Hepatocyte (in vitro differentiated cells): Measurements from ENCODE around the gene IQGAP2. TPM values are rescaled to one million over a fixed set of nuclear protein-coding genes. Genes with fewer than 3 reads are reported as not detected.

Source experiments
- DNase-seq: peaks from one replicate; pipeline ENCODE4 v3.0.0-alpha.2; 2016; ENCODE audit warnings: low spot score
- H2AFZ ChIP-seq: fragments of 200-600 bp; sonication (generic); 2 replicates; pipeline ENCODE4 v1.6.0; 2016; ENCODE audit warnings: antibody characterized with exemption, mild to moderate bottlenecking
- H3K27ac ChIP-seq: fragments of 200-600 bp; sonication (generic); 2 replicates; pipeline ENCODE4 v1.5.1; 2016; ENCODE audit warnings: mild to moderate bottlenecking
- H3K27me3 ChIP-seq: fragments of 200-600 bp; sonication (generic); 2 replicates; pipeline ENCODE4 v1.6.1; 2016
- H3K36me3 ChIP-seq: fragments of 200-600 bp; sonication (generic); replicated peaks from 2 replicates; pipeline ENCODE4 v1.5.1; 2016; ENCODE audit warnings: low read depth; ENCODE audit not compliant: insufficient read depth
- H3K4me1 ChIP-seq: fragments of 200-600 bp; sonication (generic); 2 replicates; pipeline ENCODE4 v1.5.1; 2016; ENCODE audit warnings: mild to moderate bottlenecking, moderate library complexity; ENCODE audit not compliant: insufficient read depth
- H3K4me2 ChIP-seq: fragments of 200-600 bp; sonication (generic); 2 replicates; pipeline ENCODE4 v1.6.0; 2016
- H3K4me3 ChIP-seq: fragments of 200-600 bp; sonication (generic); 2 replicates; pipeline ENCODE4 v1.5.1; 2016; ENCODE audit warnings: mild to moderate bottlenecking
- H3K79me2 ChIP-seq: fragments of 200-600 bp; sonication (generic); 2 replicates; pipeline ENCODE4 v1.6.0; 2017; ENCODE audit warnings: mild to moderate bottlenecking
- H3K9me2 ChIP-seq: fragments of 200-600 bp; sonication (generic); replicated peaks from 2 replicates; pipeline ENCODE4 v1.6.0; 2017; ENCODE audit warnings: mild to moderate bottlenecking; ENCODE audit not compliant: insufficient read depth
- H3K9me3 ChIP-seq: fragments of 200-600 bp; sonication (generic); 2 replicates; pipeline ENCODE4 v1.5.1; 2016; ENCODE audit warnings: low read depth, mild to moderate bottlenecking
- H4K20me1 ChIP-seq: fragments of 200-600 bp; sonication (generic); 2 replicates; pipeline ENCODE4 v1.6.0; 2016; ENCODE audit warnings: mild to moderate bottlenecking; ENCODE audit not compliant: insufficient read depth, poor library complexity, severe bottlenecking
- CTCF ChIP-seq: fragments of 200-600 bp; sonication (generic); IDR thresholded peaks from 2 replicates; pipeline ENCODE4 v1.5.1; 2016; ENCODE audit warnings: antibody characterized with exemption, mild to moderate bottlenecking; ENCODE audit not compliant: poor library complexity
- EZH2 ChIP-seq: fragments of 200-600 bp; sonication (generic); IDR thresholded peaks from 2 replicates; pipeline ENCODE4 v1.6.1; 2016; ENCODE audit warnings: antibody characterized with exemption, mild to moderate bottlenecking, borderline replicate concordance
- EZH2phosphoT487 ChIP-seq: fragments of 200-600 bp; sonication (generic); IDR thresholded peaks from one replicate; pipeline ENCODE4 v1.6.1; 2018; ENCODE audit warnings: antibody characterized with exemption, mild to moderate bottlenecking, low read depth, moderate library complexity; ENCODE audit not compliant: unreplicated experiment, severe bottlenecking
- WGBS: methylation state at CpG from one replicate; pipeline ENCODE4 v1.1.6; 2016; ENCODE audit warnings: low lambda C conversion rate; ENCODE audit errors: missing lambda C conversion rate; 5-methylcytosine and 5-hydroxymethylcytosine counted together
- polyA plus RNA-seq: library from polyadenylated mRNA; unstranded; fragments of >200 nt; fragmentation: Nextera tagmentation; extraction: Ambion mirVana; gene quantifications from 2 replicates; pipeline ENCODE4 v1.2.1, GENCODE V29; 2016
- total RNA-seq: library from RNA; depleted of rRNA; stranded (reverse); fragments of >200 nt; gene quantifications from 2 replicates; pipeline ENCODE4 v1.2.3, GENCODE V29; 2014

The IQGAP2 gene
- total and polyA plus RNA-seq, 2 experiments from 2014 or later = 37.2 to 78.9 TPM

DNA sequence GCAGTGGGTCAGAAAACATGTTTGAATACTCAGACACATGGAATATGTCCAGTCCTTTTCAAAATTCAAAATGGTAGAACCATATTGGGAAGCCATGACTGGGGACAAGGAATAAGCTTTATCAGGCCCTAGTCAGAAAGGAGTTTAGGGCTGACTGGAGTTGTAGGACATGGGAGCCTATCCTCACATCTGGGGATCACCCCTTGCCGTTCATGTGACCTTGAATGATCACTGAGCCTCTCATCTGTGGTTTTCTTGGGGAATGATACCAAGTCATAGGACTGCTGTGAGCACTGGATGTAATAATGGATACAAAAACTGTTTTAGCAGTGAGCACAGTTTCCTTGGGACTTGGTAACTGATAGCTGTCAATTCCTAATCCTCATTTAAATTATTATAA is 84.7 kb downstream of the IQGAP2 start:
- Histone ChIP-seq H2AFZ (no peak overlapping the region), H3K9me3 (no peaks in the 10 kb centered on the region), H3K4me2 (no peak overlapping the region), H3K36me3 (no peaks in the 10 kb centered on the region), H4K20me1 (no peaks in the 10 kb centered on the region), H3K9me2 (no peaks in the 10 kb centered on the region), H3K79me2 (peaks cover 20% of the 10 kb centered on the region), H3K27me3 (no peaks in the 10 kb centered on the region), H3K27ac (no peak overlapping the region), H3K4me3 (no peak overlapping the region), H3K4me1 (peaks cover 23% of the 10 kb centered on the region)
- WGBS = 79% methylated on average over 1 of the region's 1 CpG
- DNase-seq = no peak
- no peak for TF ChIP-seq EZH2phosphoT487
- TF ChIP-seq EZH2 = no peak
- TF ChIP-seq CTCF = no peak

- H3K27me3 ChIP-seq = no peaks in the 10 kb centered on the region
- DNase-seq = no peak
- H3K4me3 ChIP-seq = no peak overlapping the region
- peaks cover 23% of the 10 kb centered on the region for H3K4me1 ChIP-seq
- H2AFZ ChIP-seq = no peak overlapping the region
- no peaks in the 10 kb centered on the region for H3K9me3 ChIP-seq
- no peak overlapping the region for H3K27ac ChIP-seq
- WGBS = 88% methylated on average over 6 of the region's 6 CpGs
- H3K36me3 ChIP-seq = no peaks in the 10 kb centered on the region
- no peaks in the 10 kb centered on the region for H3K9me2 ChIP-seq
- H3K79me2 ChIP-seq = peaks cover 16% of the 10 kb centered on the region
- H4K20me1 ChIP-seq = no peaks in the 10 kb centered on the region
- no peak for TF ChIP-seq CTCF
- no peak for TF ChIP-seq EZH2
- TF ChIP-seq EZH2phosphoT487 = no peak
- H3K4me2 ChIP-seq = no peak overlapping the region
Observed at GRCh38 chr5:76488969-76489368, 85.9 kb downstream of the IQGAP2 start.

DNA sequence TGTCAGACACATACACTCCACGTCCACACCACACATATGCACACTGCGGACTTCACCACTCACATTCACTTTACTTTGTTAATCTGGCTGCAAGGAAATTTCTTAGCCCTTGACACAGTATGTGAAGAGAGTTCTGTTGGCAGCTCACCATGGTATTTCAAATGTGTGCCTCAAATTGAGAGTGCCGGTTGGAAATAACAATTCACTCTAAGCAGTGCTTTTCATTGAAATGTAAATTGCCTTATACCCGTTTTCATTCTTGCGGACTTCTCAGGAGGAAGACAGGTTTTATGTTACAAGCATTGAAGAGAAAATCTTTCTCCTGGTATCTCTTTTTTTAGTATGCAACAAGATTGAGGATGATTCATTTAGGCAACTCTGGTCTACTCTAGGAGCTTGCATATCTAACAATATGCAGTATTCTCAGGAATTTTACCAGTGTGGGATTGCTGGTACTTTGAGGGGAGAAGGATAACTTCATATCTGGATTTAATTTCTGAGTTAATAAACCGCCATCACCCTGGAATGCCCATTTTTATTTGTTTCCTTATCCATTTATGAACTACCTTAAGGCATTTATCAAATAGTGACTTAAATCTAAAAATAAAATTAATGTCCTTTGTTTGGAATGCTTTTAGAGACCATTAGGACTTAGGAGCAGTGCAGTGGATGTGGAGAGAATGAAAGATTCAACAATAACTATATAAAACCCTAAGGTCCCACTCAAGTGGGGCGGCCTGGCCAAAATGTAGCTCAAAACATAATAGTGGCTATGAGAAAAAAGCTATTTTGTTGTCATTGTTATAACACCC is 87.0 kb downstream of the IQGAP2 start:
- Histone ChIP-seq H3K36me3 (no peaks in the 10 kb centered on the region), H4K20me1 (no peaks in the 10 kb centered on the region), H3K4me1 (peaks cover 23% of the 10 kb centered on the region), H3K9me3 (no peaks in the 10 kb centered on the region), H3K27me3 (no peaks in the 10 kb centered on the region), H3K27ac (peak overlapping the region; percentile 11), H3K4me3 (no peak overlapping the region), H3K4me2 (no peak overlapping the region), H3K79me2 (peaks cover 12% of the 10 kb centered on the region), H2AFZ (no peak overlapping the region), H3K9me2 (no peaks in the 10 kb centered on the region)
- DNase-seq = no peak
- WGBS = 64% methylated on average over 7 of the region's 7 CpGs
- TF ChIP-seq EZH2 (no peak), CTCF (no peak), EZH2phosphoT487 (no peak)

- Histone ChIP-seq H3K4me2 (no peak overlapping the region), H3K79me2 (peaks cover 14% of the 10 kb centered on the region), H2AFZ (no peak overlapping the region), H3K4me1 (peaks cover 23% of the 10 kb centered on the region), H3K9me2 (no peaks in the 10 kb centered on the region), H4K20me1 (no peaks in the 10 kb centered on the region), H3K9me3 (no peaks in the 10 kb centered on the region), H3K36me3 (no peaks in the 10 kb centered on the region), H3K4me3 (no peak overlapping the region), H3K27ac (peak overlapping the region; percentile 47), H3K27me3 (no peaks in the 10 kb centered on the region)
- DNase-seq = peak; percentile 28
- TF ChIP-seq EZH2 (no peak), CTCF (no peak), EZH2phosphoT487 (no peak)
Observed at GRCh38 chr5:76490960-76491359, 87.9 kb downstream of the IQGAP2 start.
